HG03159 (cell line): Measurements from ENCODE around the gene RMDN2.
"Not testable (repeated sequence)": the region's sequence is repeated elsewhere in the genome, so short reads cannot be mapped to it uniquely, and the experiment has no call there.

Experiments
- ATAC-seq: cut with Tn5 transposase; IDR thresholded peaks from one replicate; pipeline ENCODE4 v1.9.1; 2021; ENCODE audit warnings: mild to moderate bottlenecking, moderate library complexity; ENCODE audit not compliant: unreplicated experiment

RMDN2 gene

DNA sequence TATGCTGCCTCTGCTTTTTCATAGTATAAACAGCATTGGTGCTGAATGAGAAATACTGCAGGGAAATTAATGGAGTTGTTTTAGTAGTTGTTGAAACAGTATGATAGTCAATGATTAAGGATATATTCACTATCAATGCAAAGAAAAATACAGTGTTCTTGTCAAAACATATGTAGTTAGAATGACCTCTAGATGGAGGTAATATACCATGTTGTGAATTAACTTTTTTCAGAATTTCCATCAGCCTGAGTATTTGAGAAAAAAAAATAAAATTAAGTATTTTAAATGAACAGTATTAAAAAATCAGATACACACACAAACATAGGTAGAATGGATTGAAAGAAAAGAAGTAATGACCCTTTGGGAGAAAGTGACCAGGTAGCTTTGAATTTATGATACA lies 59.5 kb downstream of the RMDN2 start:
- ATAC-seq, result no peak

GRCh38 chr2:37985333-37985732 lies 60.2 kb downstream of the RMDN2 start:
- no peak for ATAC-seq

GRCh38 chr2:37987098-37987775 lies 62.1 kb downstream of the RMDN2 start:
- ATAC-seq, result no peak

DNA sequence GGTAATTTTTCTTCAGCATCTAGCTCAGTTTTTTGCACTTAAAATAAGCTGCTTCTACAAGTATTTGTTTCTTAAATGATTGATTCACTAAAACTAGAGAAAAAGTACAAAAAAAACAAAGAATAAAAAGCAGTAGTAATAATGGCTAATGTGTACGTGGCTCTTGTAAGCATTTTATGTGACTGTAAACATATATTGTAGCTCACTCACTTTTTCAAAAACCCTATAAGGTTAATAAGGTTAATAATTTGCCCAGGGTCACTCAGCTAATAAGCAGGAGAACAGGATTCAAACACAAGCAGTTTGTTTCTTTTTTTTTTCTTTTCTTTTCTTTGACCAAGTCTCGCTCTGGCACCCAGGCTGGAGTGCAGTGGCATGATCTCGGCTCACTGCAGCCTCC lies 67.5 kb downstream of the RMDN2 start:
- ATAC-seq, result no peak

GRCh38 chr2:37993143-37993542 lies 68.1 kb downstream of the RMDN2 start:
- ATAC-seq, result no peak

GRCh38 chr2:37997629-37998028 lies 72.5 kb downstream of the RMDN2 start:
- no peak for ATAC-seq

- ATAC-seq, result no peak
Observed at GRCh38 chr2:38000485-38001222, 75.6 kb downstream of the RMDN2 start.

DNA sequence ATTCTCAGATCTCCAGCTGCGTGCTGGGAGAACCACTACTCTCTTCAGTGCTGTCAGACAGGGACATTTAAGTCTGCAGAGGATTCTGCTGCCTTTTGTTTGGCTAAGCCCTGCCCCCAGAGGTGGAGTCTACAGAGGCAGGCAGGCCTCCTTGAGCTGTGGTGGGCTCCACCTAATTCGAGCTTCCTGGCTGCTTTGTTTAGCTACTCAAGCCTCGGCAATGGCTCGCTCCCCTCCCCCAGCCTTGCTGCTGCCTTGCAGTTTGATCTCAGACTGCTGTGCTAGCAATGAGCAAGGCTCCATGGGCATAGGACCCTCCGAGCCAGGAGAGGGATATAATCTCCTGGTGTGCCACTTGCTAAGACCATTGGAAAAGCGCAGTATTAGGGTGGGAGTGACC lies 85.1 kb downstream of the RMDN2 start:
- not testable (repeated sequence) for ATAC-seq

- no peak for ATAC-seq
Observed at GRCh38 chr2:38010995-38011394, 85.9 kb downstream of the RMDN2 start.

DNA sequence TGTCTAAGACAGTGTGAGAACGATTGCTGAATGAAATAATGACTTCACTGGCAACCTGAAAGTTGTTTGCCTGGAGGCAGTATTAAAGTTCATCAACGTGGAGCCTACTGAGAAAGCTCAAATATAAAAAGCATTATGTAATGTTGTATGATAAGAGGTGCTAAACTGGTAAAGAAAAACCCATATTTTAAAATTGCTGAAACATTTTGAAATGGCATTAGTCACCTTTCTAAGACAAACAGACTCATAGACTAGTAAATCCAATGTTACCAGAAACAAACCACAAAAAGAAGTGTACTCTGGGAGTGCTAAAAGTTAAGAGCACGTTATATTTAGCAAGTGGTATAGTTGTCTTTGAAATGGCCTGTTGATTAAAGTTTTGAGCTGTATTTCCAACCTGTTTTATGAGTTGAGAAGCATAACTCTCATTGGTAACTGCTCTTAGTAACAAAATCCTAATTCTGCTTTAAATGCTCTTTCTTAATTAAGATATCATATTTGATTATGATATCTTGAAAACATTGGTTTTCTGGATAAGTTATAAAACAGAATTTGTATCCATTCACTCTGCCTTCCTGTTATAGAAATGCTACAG lies 88.2 kb downstream of the RMDN2 start:
- ATAC-seq, result no peak

GRCh38 chr2:38016219-38016618 lies 91.1 kb downstream of the RMDN2 start:
- no peak for ATAC-seq

DNA sequence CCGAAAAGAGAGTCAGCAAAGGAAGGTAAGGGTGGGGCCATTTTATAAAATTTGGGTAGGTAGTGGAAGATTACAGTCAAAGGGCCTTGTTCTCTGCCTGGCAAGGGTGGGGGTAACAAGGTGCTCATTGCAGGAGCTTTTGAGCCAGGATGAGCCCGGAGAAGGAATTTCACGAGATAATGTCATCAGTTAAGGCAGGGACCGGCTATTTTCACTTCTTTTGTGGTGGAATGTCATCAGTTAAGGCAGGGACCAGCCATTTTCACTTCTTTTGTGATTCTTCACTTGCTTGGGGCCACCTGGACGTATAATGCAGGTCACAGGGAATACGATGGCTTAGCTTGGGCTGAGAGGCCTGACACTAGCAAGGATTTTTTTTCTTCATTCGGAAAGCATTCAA lies 92.7 kb downstream of the RMDN2 start:
- ATAC-seq, result no peak

GRCh38 chr2:38020359-38021069 lies 95.4 kb downstream of the RMDN2 start:
- not testable (repeated sequence) for ATAC-seq

GRCh38 chr2:38021589-38021988 lies 96.5 kb downstream of the RMDN2 start:
- no peak for ATAC-seq

GRCh38 chr2:38026846-38027245 lies 101.8 kb downstream of the RMDN2 start:
- no peak for ATAC-seq

DNA sequence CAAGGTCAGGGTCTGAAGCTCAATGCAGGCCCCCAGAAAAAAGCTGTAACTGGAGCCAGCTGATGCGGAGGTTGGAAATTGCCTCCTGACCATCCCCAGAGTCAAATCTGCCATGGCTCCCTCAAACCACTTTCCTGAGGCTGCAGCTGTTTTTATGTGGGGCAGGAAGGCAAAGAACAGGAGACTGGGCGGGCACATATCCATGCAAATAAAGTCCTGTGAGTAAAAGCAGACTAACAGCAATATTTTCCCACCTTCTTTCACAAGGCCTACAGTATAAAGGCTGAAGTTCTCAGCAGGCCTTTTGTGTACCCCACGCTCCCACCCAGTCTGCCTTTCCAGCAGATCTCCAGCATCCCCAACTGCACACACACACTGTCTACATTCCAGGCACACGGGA lies 103.7 kb downstream of the RMDN2 start:
- ATAC-seq, result no peak

DNA sequence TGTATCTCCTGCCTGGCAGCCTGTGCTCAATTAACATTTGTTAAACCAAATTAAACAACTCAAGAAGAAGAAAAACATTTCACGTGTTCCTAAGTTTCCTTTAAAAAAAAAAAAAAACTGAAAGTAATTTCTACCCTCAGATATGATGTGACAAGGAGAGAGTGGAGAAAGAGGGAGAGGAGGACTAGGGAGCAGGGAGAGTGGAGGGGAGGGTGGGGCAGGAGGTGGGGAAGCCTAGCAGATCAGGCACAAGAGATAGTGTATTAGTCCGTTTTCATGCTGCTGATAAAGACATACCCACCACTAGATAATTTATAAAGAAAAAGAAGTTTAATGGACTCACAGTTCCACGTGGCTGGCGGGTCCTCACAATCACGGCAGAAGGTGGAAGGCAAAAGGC lies 104.4 kb downstream of the RMDN2 start:
- ATAC-seq, result no peak

DNA sequence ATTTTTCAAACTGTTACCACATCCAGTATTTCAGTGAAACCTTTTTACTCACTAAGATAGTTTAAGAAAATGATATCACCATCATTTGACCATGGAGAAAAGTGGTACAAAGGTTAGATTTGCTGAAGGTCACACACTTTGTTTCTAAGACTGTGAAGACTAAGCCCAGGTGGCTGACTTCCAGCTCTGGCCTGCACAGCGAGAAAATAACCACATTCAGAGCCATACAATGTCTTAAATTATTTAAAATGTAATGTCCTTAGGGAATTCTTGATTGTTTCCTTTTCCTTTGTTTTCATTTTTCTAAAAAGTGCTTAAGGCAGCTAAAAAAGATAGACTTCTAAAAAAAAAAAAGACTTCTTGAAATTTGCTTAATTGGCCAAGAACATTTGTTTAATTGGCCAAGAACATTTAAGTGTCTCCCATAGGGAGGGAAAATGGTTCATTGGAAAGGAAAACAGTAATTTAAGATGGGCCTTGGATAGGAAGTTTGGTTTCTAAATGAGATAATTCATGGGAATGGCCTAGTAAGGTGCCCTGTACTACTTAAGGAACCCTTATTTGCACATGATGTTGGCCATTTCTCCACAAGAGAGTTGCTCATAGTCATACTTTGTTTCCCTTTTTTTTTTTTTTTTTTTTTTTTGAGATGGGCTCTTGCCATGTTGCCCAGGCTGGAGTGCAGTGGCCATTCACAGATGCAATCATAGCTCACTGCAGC lies 105.7 kb downstream of the RMDN2 start:
- ATAC-seq, result no peak

- ATAC-seq, result no peak
Observed at GRCh38 chr2:38032946-38033345, 107.9 kb downstream of the RMDN2 start.

- ATAC-seq, result no peak
Observed at GRCh38 chr2:38033646-38034045, 108.6 kb downstream of the RMDN2 start.

DNA sequence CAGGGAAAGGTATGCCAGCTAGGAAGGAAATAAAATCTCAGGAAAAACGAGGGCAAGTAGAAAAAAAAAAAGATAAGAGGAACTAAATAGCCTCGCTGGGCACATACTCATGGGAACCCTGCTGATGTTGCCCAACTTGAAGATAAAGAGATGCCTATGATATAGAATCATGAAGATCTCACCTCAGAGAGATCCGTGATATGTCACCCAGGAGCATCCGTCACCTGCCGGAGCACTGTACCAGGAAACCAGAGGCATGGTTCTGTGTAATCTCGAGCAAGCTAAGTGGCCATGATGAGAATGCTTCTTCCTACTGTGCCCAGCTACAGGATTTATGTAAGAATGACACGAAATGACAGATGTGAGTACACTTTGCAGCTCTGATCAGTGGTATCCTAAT lies 110.9 kb downstream of the RMDN2 start:
- ATAC-seq, result no peak
